Amniotic epithelial cell (primary cell): ENCODE results near the gene MKI67.

ENCODE experiments used
- DNase-seq: peaks from one replicate; pipeline ENCODE4 v3.0.0-alpha.2; 2010; ENCODE audit warnings: low read depth

The MKI67 gene

DNA sequence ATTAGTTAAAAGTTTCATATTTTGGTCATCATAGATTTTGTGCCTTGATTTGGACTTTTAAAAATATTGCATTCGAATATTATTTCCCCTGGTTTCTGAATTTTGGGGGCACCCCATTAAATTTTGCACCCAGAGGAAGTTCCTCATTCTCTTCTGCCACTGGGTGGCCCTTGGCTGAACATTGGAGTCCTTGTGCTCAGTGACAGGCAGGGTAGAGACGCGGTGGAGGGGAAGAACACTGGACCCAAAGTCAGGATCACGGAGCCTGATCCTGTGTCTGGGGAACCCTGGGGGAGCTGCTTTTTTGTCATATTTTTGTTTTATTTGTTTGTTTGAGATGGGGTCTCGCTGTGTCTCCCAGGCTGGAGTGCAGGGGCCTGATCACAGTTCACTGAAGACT, 74.7 kb downstream of the MKI67 start:
- no peak for DNase-seq

- no peak for DNase-seq
Measured at GRCh38 chr10:128050936-128051335, 75.3 kb downstream of the MKI67 start.

DNA sequence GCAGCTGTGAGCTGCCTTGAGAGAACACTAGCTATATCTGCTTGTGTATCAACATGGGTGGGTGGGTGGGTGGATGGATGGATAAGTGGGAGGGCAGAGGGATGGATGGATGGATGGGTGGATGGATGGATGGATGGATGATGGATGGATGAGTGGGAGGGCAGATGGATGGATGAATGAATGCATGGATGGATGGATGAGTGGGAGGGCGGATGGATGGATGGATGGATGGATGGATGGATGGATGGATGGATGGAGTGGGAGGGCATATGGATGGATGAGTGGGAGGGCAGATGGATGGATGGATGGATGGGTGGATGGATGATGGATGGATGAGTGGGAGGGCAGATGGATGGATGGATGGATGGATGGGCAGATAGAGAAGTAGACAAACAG, 76.1 kb downstream of the MKI67 start:
- no peak for DNase-seq

GRCh38 chr10:128049226-128050120, 76.8 kb downstream of the MKI67 start:
- no peak for DNase-seq

GRCh38 chr10:128048819-128049210, 77.4 kb downstream of the MKI67 start:
- DNase-seq = no peak

DNA sequence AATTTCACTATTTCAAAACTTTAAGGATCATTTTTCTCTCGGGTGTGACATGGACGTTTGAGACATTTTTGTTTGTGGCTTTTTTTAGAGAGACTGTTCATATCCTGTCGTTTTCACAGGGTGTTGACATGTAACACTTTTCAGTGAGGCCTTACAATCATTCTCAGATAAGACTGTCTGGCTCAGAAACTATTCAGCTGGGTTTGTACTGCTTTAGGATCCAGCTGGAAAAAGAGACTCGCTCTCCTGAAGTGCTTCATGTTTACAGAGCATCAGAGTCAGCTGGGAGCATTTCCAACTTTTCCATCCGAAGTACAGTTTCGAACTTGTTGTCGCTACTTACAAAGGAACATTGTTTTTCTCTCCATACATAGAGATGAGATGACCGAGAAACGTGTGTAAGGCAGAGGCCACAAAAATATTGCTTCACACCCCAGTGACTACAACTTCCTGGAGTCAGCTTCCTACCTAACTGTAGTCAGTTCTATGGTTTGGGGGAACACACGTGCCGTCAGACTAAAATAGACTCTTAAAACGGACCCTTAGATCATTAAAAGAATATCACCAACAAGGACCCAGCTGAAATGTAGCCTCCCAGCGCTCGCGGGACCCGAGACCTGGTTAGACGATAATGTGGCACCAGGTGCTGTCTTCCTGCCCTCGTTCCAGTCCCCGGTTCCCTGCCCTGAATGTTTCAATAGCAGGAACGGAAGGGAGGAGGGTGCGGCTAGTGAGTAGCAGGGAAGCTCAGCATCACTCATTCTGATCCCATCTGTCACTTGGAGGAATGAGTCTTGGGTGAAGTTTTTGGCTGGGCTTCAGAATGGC, 78.0 kb downstream of the MKI67 start:
- peak; percentile 72 for DNase-seq

DNA sequence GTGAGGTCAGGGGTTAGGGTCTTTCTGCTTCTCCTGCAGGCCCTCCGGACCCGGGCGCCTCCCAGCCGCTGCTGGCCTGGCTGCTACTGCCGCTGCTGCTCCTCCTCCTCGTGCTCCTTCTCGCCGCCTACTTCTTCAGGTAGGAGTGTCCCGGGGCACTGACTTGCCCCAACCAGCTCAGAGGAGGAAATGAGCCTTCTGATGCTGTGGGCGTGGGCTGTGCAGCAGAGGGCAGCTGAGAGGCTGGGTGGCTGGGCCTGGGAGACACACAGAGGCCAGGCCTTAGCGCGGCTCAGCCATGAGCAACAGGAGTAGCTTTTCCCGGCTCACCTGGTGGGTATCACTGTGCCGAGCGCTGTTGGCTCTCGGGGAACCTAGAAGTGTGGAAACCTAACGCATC, 78.9 kb downstream of the MKI67 start:
- peak; percentile 86 for DNase-seq

DNA sequence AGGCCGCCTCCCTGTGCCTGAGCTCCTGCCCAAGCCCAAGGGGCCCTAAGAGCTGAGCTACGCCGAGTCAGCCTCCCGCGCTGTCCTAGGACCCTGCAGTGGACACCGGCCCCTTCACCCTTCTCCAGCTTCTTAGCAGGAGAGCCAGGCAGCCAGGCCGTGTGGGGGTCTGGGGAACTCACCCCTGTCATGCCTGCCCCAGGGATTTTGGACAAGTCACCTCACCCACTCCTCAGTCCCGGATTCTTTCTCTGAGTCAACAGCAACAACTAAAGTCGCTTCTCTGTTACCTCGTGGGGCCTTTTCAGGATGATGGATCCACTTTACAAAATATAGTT, 79.3 kb downstream of the MKI67 start:
- DNase-seq = no peak
